ENCODE results near the gene SS18L1. TPM values are rescaled to one million over a fixed set of nuclear protein-coding genes. Genes with fewer than 3 reads are reported as not detected.

Gene SS18L1
- total RNA-seq, 1 experiment from 2014 or later, result 21.6 TPM

- Histone ChIP-seq H3K4me1 (ENCODE audit: control insufficient read depth, insufficient read depth, low read length) (peaks cover 22% of the 10 kb centered on the region), H3K36me3 (ENCODE audit: control insufficient read depth, insufficient read depth, low read length) (peaks cover 7% of the 10 kb centered on the region), H3K4me3 (ENCODE audit: low read depth in 2 of 2, low read length in 2 of 2) (peak overlapping the region; percentile 70 to 80), H3K9me3 (ENCODE audit: control insufficient read depth, insufficient read depth, low read depth, low read length) (no peaks in the 10 kb centered on the region), H3K27ac (ENCODE audit: low read length) (peak overlapping the region; percentile 90), H3K27me3 (ENCODE audit: control insufficient read depth, insufficient read depth, low read length) (no peaks in the 10 kb centered on the region)
- CTCF ChIA-PET, result interaction anchor here (0.6 kb wide), 1 partner anchor 181 kb away, joined by 12 read pairs; no protein-coding TSS in a partner anchor
- POLR2A ChIA-PET, result interaction anchor here (0.5 to 1.4 kb wide), 4 partner anchors 20 to 88 kb away, joined by 3 to 11 read pairs (median 6); no protein-coding TSS in a partner anchor
- TSS peak; percentile 84 for BruUV-seq (replicated peaks)
- in situ Hi-C loops (cut with HindIII; ENCODE audit: low pct_unique_long_range_greater_than_20kb, low sequenced_read_pairs) (no loop called here), intact Hi-C loops (cut with micrococcal nuclease; ENCODE audit: unreplicated experiment) (no loop called here)
- ATAC-seq (peak; percentile 20), DNase-seq (ENCODE audit: low read depth, low spot score) (no peak)
- TF ChIP-seq POLR2AphosphoS5 (IDR thresholded peaks at IDR 0.05; ENCODE audit: low read depth, low read length), result no peak
- TF ChIP-seq, protein P1, sequence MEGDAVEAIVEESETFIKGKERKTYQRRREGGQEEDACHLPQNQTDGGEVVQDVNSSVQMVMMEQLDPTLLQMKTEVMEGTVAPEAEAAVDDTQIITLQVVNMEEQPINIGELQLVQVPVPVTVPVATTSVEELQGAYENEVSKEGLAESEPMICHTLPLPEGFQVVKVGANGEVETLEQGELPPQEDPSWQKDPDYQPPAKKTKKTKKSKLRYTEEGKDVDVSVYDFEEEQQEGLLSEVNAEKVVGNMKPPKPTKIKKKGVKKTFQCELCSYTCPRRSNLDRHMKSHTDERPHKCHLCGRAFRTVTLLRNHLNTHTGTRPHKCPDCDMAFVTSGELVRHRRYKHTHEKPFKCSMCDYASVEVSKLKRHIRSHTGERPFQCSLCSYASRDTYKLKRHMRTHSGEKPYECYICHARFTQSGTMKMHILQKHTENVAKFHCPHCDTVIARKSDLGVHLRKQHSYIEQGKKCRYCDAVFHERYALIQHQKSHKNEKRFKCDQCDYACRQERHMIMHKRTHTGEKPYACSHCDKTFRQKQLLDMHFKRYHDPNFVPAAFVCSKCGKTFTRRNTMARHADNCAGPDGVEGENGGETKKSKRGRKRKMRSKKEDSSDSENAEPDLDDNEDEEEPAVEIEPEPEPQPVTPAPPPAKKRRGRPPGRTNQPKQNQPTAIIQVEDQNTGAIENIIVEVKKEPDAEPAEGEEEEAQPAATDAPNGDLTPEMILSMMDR (IDR thresholded peaks at IDR 0.05), result no peak
- TF ChIP-seq REST (IDR thresholded peaks at IDR 0.05; ENCODE audit: insufficient read depth in 1 of 2, low read depth in 2 of 2, low read length in 1 of 2), result no peak
- no peak for TF ChIP-seq SIN3A (IDR thresholded peaks at IDR 0.05; ENCODE audit: borderline replicate concordance, insufficient read depth, low read depth, low read length)
- TF ChIP-seq TCF7L2 (IDR thresholded peaks at IDR 0.05; ENCODE audit: low read depth, low read length), result no peak
Measured at GRCh38 chr20:62120990-62121775, 22.4 kb upstream of the SS18L1 start.

GRCh38 chr20:62121776-62122653 is 21.6 kb upstream of the SS18L1 start, which contains the start of gene LSM14B:
LSM14B (plus strand) TSS chr20:62122475; CDS start chr20:62122667, 192 bp downstream.
- intact Hi-C loops (cut with micrococcal nuclease; ENCODE audit: unreplicated experiment), result no loop called here
- POLR2A ChIA-PET, result interaction anchor here (0.6 to 1.4 kb wide), 5 partner anchors 12 to 89 kb away, joined by 3 to 11 read pairs (median 5); partner anchors contain the start of gene TAF4

More at GRCh38 chr20:62121776-62122653, 21.6 kb upstream of the SS18L1 start, which contains the start of gene LSM14B:
- no TSS peak for BruUV-seq (replicated peaks)
- peak; percentile 90 for ATAC-seq
- peak; percentile 65 for DNase-seq (ENCODE audit: low read depth, low spot score)
- peaks cover 8% of the 10 kb centered on the region for H3K36me3 ChIP-seq (ENCODE audit: control insufficient read depth, insufficient read depth, low read length)
- CTCF ChIA-PET, result interaction anchor here (0.6 kb wide), 1 partner anchor 180 kb away, joined by 12 read pairs; no protein-coding TSS in a partner anchor
- no peaks in the 10 kb centered on the region for H3K9me3 ChIP-seq (ENCODE audit: control insufficient read depth, insufficient read depth, low read depth, low read length)
- TF ChIP-seq SIN3A (IDR thresholded peaks at IDR 0.05; ENCODE audit: borderline replicate concordance, insufficient read depth, low read depth, low read length), result peak; percentile 93; the same call in 1 of the 2 replicates
- TF ChIP-seq, protein P1 (IDR thresholded peaks at IDR 0.05), result no peak
- TF ChIP-seq POLR2AphosphoS5 (IDR thresholded peaks at IDR 0.05; ENCODE audit: low read depth, low read length), result peak; percentile 36; the same call in 1 of the 2 replicates
- no peak for TF ChIP-seq TCF7L2 (IDR thresholded peaks at IDR 0.05; ENCODE audit: low read depth, low read length)
- no peak for TF ChIP-seq REST (IDR thresholded peaks at IDR 0.05; ENCODE audit: insufficient read depth in 1 of 2, low read depth in 2 of 2, low read length in 1 of 2)
- in situ Hi-C loops (cut with HindIII; ENCODE audit: low pct_unique_long_range_greater_than_20kb, low sequenced_read_pairs), result no loop called here
- H3K4me1 ChIP-seq (ENCODE audit: control insufficient read depth, insufficient read depth, low read length), result peaks cover 22% of the 10 kb centered on the region
- H3K27me3 ChIP-seq (ENCODE audit: control insufficient read depth, insufficient read depth, low read length), result no peaks in the 10 kb centered on the region
- peak within 1 kb of the TSS; percentile 70 to 80 for H3K4me3 ChIP-seq (ENCODE audit: low read depth in 2 of 2, low read length in 2 of 2)
- H3K27ac ChIP-seq (ENCODE audit: low read length), result peak within 1 kb of the TSS; percentile 90

Measured in Panc1 (cell line).